GM12873 (cell line): ENCODE measurements around the gene ESAM.

Source experiments
- TF ChIP-seq, protein P1 (sequence below): IDR thresholded peaks from 2 replicates; pipeline ENCODE4 v1.5.1; 2012; ENCODE audit warnings: low read depth, mild to moderate bottlenecking, moderate library complexity, low read length, control low read depth; ENCODE audit not compliant: insufficient read depth; ENCODE audit errors: missing control alignments

Gene ESAM

DNA sequence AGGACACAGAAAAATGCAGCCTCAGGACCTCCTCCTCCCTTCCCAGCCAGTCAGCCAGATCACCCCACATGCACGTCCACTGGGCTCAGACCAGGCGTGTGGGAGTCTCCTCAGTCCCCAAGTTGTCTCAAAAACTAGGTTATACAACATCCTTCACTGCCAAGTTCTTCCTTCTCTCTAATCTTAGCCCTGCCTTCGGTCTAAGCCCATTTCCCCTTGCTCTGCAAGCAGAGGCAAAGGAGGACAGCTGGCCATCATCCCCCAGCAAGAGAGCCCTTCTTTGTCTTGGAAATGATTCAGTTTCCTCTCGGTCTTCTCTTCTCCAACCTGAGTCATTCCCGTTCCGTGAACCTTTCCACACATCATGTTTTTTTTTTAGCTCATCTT lies 36.4 kb downstream of the ESAM start:
- TF ChIP-seq, protein P1, sequence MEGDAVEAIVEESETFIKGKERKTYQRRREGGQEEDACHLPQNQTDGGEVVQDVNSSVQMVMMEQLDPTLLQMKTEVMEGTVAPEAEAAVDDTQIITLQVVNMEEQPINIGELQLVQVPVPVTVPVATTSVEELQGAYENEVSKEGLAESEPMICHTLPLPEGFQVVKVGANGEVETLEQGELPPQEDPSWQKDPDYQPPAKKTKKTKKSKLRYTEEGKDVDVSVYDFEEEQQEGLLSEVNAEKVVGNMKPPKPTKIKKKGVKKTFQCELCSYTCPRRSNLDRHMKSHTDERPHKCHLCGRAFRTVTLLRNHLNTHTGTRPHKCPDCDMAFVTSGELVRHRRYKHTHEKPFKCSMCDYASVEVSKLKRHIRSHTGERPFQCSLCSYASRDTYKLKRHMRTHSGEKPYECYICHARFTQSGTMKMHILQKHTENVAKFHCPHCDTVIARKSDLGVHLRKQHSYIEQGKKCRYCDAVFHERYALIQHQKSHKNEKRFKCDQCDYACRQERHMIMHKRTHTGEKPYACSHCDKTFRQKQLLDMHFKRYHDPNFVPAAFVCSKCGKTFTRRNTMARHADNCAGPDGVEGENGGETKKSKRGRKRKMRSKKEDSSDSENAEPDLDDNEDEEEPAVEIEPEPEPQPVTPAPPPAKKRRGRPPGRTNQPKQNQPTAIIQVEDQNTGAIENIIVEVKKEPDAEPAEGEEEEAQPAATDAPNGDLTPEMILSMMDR, result no peak

DNA sequence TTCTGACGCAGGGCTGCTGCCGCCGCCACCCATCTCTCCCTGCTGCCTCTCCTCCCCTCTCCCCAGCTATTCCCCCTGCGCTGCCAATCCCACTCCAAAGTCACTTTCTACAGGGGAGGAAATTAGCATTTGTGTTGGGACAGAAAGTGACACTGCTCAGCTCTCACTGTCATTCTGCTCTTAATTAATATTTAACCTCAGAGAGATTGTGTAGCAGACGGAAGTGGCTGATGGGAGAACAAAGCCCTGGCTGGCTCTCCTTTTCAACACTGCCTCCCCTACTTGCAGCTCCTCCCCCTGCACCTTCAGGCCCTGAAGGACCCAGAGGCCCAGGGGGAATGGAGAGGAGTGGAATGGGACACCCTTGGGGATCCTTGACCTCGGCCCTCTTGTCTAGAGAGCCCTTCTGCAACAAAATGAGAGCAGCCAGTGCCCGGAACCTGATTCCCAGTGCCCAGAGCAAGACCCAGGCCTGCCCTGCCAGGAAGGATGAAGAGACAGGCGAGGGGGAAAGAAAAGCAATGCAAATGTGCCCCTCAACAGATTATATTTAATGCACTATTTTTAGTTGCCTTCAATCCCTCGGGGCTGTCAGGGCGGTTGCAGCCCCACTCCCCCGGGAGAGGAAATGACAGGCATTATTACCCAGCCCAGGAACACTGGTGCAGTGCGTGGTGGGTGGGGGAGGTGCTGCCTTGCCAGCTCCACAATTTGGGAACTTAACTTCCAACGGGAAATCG lies 36.9 kb downstream of the ESAM start:
- TF ChIP-seq, protein P1, result no peak

DNA sequence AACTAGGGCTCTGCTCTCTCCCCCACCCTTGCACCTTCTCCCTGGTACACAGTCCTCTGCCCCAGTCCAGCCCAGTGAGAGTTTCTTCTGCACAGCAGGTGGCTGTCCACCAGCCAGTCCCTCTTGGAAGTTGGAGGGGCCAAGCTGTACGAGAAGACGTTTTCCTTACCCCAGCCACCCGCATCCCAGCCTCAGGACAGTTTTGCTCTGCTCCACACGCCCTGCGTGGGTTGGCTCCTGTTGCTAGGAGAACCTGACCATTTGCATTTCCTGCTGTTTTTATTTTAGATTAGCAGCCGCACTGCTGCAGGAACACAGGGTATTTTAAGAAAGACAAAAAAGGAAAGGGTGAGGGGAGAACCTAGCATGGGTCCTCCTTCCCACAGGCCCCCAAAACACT lies 39.9 kb downstream of the ESAM start:
- TF ChIP-seq, protein P1, result no peak

DNA sequence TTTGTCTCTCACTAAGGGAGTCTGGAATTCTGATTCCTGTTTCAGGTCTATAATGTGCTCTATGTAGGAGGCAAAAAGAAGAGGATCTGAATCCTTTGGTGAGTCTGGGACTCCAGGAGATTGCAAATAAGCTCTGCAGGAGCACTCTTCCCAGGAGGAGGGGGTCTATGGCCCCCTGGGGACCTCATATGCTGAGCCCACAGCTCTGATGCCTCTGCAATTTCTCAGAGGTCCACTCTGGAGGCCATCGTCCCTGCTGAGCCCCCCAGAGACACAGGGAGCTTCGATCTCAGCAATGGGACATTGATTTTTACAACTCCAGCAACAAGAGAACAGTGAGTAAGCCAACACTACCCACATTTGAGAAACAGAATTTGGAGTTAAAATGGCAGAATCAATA lies 42.6 kb downstream of the ESAM start:
- TF ChIP-seq, protein P1, result no peak

DNA sequence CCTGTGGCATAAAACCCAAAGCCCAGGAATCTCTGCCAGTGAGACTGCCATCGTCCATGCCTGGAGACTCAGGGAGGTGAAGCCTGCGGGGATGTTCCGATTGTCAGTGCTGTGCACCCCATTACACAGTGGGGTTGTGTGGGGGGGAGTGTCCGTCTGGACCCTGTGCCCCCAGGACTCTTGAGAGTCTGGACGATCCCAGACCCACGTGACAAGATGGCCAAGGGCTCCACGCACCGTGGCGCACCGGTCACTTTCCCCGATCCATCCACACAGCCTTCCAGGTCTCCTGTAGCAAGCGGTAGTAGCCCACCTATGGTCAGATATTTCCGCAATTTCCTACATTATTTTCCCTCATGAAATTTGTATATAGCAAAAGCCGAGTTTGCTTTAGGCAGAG lies 43.3 kb downstream of the ESAM start:
- TF ChIP-seq, protein P1, result no peak

DNA sequence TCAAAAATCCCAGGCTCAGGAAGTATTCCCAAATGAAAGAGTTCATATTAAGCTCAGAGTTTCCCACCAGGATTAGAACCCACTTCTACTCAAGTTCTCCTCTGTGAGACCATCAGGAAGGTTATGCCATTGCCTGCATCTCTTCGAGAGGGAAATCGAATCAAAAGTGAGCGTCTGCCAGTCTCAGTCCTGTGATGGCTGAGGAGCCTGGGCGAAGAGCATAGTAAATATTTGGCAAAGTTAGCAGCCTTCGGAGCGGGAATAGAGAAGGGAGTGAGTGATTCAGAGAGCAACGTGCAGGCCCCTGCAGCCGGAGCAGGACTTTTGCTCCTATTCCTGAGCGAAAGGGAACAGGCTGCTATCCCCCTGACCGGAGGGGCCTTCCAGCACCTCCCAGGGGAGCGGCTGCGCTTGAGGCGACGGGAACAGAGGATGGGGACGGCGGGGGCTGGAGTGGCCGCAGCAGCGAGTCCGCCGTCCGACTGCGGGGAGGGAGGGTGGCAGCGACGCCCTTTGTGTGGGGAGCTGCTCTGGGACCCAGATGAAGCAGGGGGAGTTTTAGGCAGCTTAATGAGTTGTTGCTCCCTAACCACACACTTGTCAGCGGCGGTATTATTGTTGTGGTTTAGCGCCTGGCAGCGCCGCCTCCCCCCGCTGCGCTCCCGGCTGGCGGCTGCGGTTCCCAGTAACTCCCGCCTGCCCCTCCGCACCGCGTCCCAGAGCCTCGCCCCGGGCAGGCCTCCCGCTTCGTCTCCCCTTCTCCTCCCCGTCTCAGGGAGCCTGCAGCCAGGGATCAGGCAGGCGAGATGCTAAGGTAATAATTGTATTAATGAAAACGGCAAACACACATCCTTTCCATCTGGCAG lies 44.1 kb downstream of the ESAM start:
- TF ChIP-seq, protein P1, result no peak

DNA sequence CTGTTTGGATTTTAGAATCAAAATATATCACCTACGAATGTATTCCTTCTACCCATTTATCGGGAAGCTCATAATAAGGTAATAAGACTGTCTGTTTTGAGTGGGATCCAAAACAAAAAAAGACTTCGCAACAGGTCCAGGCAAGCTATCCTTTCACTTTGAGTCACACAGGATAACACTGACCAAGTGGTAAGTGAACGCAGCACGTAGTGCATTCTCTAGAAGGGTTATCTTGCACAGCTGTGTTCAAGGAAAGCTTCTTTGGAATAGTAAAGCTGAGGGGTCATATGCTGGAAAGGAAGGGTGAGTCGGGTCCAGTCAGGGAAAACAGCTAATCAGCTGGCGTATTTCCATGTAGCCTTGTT lies 44.7 kb downstream of the ESAM start:
- TF ChIP-seq, protein P1, result no peak
